Mesendoderm (in vitro differentiated cells): Measurements from ENCODE around the gene ASPG.

Experiments
- DNase-seq: peaks from one replicate; pipeline ENCODE4 v3.0.0; 2013
- H2AK5ac ChIP-seq: 2 replicates; pipeline ENCODE4 v1.6.1; 2013; ENCODE audit warnings: low read length, inconsistent platforms
- H2BK120ac ChIP-seq: 2 replicates; pipeline ENCODE4 v1.6.1; 2013; ENCODE audit warnings: low read depth, mild to moderate bottlenecking, low read length, moderate library complexity, mixed read lengths
- H2BK15ac ChIP-seq: replicated peaks from 2 replicates; pipeline ENCODE4 v1.6.1; 2013; ENCODE audit warnings: low read depth, mild to moderate bottlenecking, moderate library complexity
- H2BK5ac ChIP-seq: 2 replicates; pipeline ENCODE4 v1.6.1; 2013; ENCODE audit warnings: low read length, inconsistent platforms
- H3K18ac ChIP-seq: 2 replicates; pipeline ENCODE4 v1.6.1; 2013; ENCODE audit warnings: mild to moderate bottlenecking, low read length, mixed read lengths
- H3K23ac ChIP-seq: one replicate; pipeline ENCODE4 v1.6.1; 2013; ENCODE audit warnings: low read length
- H3K27ac ChIP-seq: 2 replicates; pipeline ENCODE4 v1.5.1; 2013; ENCODE audit warnings: low read depth, mild to moderate bottlenecking, inconsistent platforms, low read length, moderate library complexity
- H3K27me3 ChIP-seq: 2 replicates; pipeline ENCODE4 v1.6.1; 2013; ENCODE audit warnings: low read length, control low read depth, mild to moderate bottlenecking, inconsistent platforms; ENCODE audit not compliant: insufficient read depth, poor library complexity
- H3K36me3 ChIP-seq: 2 replicates; pipeline ENCODE4 v1.6.1; 2013; ENCODE audit warnings: low read length, inconsistent platforms; ENCODE audit not compliant: control insufficient read depth, insufficient read depth
- H3K4ac ChIP-seq: one replicate; pipeline ENCODE4 v1.6.1; 2013; ENCODE audit warnings: low read depth, mild to moderate bottlenecking, low read length, moderate library complexity
- H3K4me1 ChIP-seq: 2 replicates; pipeline ENCODE4 v1.6.1; 2013; ENCODE audit warnings: low read depth, low read length, inconsistent platforms; ENCODE audit not compliant: control insufficient read depth
- H3K4me2 ChIP-seq: 2 replicates; pipeline ENCODE4 v1.6.1; 2013; ENCODE audit warnings: low read length
- H3K4me3 ChIP-seq: 2 replicates; pipeline ENCODE4 v1.5.1; 2013; ENCODE audit warnings: mild to moderate bottlenecking, low read length
- H3K56ac ChIP-seq: one replicate; pipeline ENCODE4 v1.6.1; 2013; ENCODE audit warnings: low read length
- H3K79me1 ChIP-seq: 2 replicates; pipeline ENCODE4 v1.6.1; 2013; ENCODE audit warnings: low read length, inconsistent platforms
- H3K79me2 ChIP-seq: 2 replicates; pipeline ENCODE4 v1.6.1; 2013; ENCODE audit warnings: mild to moderate bottlenecking, low read length; ENCODE audit not compliant: control insufficient read depth, insufficient read depth
- H3K9ac ChIP-seq: 2 replicates; pipeline ENCODE4 v1.6.1; 2013; ENCODE audit warnings: low read length, inconsistent platforms
- H4K5ac ChIP-seq: one replicate; pipeline ENCODE4 v1.6.1; 2013; ENCODE audit warnings: low read length
- H4K8ac ChIP-seq: one replicate; pipeline ENCODE4 v1.6.1; 2013; ENCODE audit warnings: low read depth, mild to moderate bottlenecking, control low read depth, low read length, moderate library complexity
- WGBS: extraction: QIAGEN DNeasy Blood & Tissue Kit; methylation state at CpG from one replicate; pipeline ENCODE4 v1.1.7; 2013; ENCODE audit warnings: low lambda C conversion rate, missing lambda C conversion rate; ENCODE audit not compliant: insufficient coverage; ENCODE audit errors: extremely low coverage; 5-methylcytosine and 5-hydroxymethylcytosine counted together

Gene ASPG

DNA sequence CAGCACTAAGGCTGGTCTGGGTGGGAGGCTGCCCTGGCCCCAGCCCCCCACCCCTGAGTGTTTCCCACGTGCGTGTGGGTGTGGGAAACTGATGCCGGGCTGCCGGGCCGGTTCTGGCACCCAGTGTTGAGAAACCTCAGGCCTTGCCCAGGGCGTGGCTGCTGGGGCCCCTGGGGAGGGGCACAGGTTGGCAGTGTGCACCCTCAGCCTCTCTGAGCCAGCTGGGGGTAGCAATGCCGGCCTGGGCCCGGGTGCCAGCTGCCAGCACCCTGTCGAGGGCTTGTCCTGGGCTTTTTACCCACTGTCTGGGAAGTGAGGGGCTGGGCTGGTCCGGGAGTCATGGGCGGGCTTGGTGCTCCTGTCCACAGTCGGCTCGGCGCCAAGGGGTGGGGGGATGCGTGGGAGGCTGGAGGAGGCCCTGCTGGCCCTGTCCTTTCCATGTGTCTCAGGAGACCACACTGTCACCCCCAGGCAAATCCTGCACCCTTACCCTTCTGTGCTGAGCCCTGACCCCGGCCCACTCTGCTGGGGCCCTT is 15.7 kb downstream of the ASPG start:
- Histone ChIP-seq H3K9ac (no peak overlapping the region), H3K4ac (no peak overlapping the region), H3K18ac (no peak overlapping the region), H3K27me3 (no peaks in the 10 kb centered on the region), H2BK120ac (no peak overlapping the region), H3K4me3 (no peak overlapping the region), H2BK15ac (no peak overlapping the region), H3K23ac (no peak overlapping the region), H3K56ac (no peak overlapping the region), H4K5ac (no peak overlapping the region), H3K4me1 (no peaks in the 10 kb centered on the region), H2BK5ac (no peak overlapping the region), H2AK5ac (no peak overlapping the region), H3K36me3 (no peaks in the 10 kb centered on the region), H3K4me2 (no peak overlapping the region), H3K27ac (no peak overlapping the region), H3K79me2 (no peaks in the 10 kb centered on the region), H4K8ac (no peak overlapping the region), H3K79me1 (no peaks in the 10 kb centered on the region)
- no peak for DNase-seq
- WGBS = no CpG with 5 or more reads among the region's 16 CpGs

DNA sequence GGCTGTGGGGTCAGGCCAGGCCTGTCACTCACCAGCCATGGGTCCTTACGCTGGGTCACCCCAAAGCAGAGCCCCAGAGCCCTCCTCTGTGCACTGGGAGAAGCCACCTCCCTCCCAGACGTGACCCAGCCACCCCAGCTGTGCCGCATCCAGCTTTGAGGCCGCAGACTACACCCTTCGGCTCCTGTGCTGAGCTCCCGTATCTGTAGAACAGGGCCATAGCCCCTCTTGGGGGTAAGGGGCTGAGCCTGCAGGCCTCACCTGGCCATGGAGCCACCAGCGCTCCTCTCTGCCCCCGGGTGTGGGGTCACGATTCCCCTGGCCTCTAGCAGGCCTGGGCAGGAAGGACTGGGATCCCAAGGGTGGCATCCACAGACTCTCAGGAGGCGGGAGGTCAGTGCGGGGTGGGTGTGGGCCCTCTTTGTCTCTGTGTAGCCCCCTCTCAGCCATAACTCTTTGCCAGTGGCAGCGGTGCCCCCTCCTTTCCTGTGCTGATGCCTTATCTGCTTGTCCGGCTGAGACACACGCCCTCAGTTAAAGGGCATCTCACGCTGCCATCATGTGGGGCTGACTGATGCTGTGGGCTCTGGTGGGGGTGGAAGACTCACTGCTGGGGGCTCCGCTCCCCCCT is 16.3 kb downstream of the ASPG start:
- Histone ChIP-seq H3K27me3 (no peaks in the 10 kb centered on the region), H4K8ac (no peak overlapping the region), H2BK120ac (no peak overlapping the region), H2BK5ac (no peak overlapping the region), H3K23ac (no peak overlapping the region), H3K4ac (no peak overlapping the region), H3K4me1 (no peaks in the 10 kb centered on the region), H2AK5ac (no peak overlapping the region), H3K4me3 (no peak overlapping the region), H3K9ac (no peak overlapping the region), H3K36me3 (no peaks in the 10 kb centered on the region), H3K79me2 (no peaks in the 10 kb centered on the region), H3K79me1 (no peaks in the 10 kb centered on the region), H3K56ac (no peak overlapping the region), H3K27ac (no peak overlapping the region), H2BK15ac (no peak overlapping the region), H3K18ac (no peak overlapping the region), H3K4me2 (no peak overlapping the region), H4K5ac (no peak overlapping the region)
- WGBS = no CpG with 5 or more reads among the region's 16 CpGs
- no peak for DNase-seq

DNA sequence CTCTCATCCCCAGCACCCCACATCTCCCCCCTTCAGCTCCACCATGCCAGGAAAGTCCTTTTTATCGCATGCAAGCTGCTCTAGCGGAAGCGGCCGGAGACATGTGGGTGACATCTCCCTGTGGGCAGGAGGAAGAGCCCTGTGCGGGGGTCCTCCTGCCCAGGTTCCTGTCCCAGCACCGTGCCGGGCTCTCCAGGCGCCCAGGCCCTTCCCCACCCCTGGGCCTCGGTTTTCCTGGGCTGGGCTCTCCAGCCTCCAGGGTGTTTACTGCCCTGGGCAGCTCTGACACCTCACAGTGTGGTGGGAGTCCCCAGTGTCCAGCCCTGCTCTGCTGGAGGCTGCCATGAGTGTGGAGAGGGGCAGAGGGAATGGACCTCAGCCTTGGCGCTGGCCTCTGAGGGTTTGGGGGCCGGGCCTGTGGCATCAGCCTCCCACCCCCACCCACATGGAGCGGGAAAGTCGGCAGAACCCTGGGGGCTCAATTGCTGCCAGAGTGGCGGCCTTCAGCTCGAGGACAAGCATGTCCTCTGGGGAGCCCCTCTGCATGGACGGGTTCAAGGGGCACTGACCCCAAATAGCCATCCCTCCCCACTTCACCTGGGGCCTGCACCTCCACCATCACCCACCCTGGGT is 16.9 kb downstream of the ASPG start:
- Histone ChIP-seq H4K8ac (no peak overlapping the region), H3K4ac (no peak overlapping the region), H2BK5ac (no peak overlapping the region), H3K27me3 (no peaks in the 10 kb centered on the region), H3K79me2 (no peaks in the 10 kb centered on the region), H3K79me1 (no peaks in the 10 kb centered on the region), H4K5ac (no peak overlapping the region), H3K9ac (no peak overlapping the region), H3K36me3 (no peaks in the 10 kb centered on the region), H2AK5ac (no peak overlapping the region), H2BK15ac (no peak overlapping the region), H3K4me2 (no peak overlapping the region), H3K56ac (no peak overlapping the region), H3K23ac (no peak overlapping the region), H3K18ac (no peak overlapping the region), H2BK120ac (no peak overlapping the region), H3K27ac (no peak overlapping the region), H3K4me1 (no peaks in the 10 kb centered on the region), H3K4me3 (no peak overlapping the region)
- no peak for DNase-seq
- no CpG with 5 or more reads among the region's 16 CpGs for WGBS

DNA sequence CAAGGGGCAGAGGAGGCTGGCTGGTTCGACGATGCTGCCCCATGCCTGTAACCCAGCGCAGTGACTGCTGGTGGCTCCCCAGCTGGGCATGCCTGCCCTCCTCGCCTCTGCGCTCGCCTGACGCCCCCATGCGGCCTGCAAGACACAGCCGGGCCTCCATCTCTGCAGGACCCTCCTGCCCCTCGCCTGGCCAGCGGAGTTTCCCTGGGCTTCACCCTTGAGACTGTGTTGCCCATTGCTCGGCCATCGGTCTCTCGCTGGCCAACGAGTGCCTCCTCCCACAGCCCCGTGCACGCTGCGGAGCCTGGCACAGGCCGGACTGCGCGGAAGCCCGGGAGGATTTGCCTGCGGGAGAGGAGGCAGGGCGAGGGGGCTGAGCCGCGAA is 17.6 kb downstream of the ASPG start:
- H2BK120ac ChIP-seq = no peak overlapping the region
- no peak overlapping the region for H2AK5ac ChIP-seq
- no peaks in the 10 kb centered on the region for H3K79me2 ChIP-seq
- H3K36me3 ChIP-seq = no peaks in the 10 kb centered on the region
- no peak overlapping the region for H3K18ac ChIP-seq
- H3K4me3 ChIP-seq = no peak overlapping the region
- H3K79me1 ChIP-seq = no peaks in the 10 kb centered on the region
- no peak overlapping the region for H4K8ac ChIP-seq
- H3K4me1 ChIP-seq = no peaks in the 10 kb centered on the region
- H3K4ac ChIP-seq = no peak overlapping the region
- H3K23ac ChIP-seq = no peak overlapping the region
- no peak overlapping the region for H2BK15ac ChIP-seq
- no CpG with 5 or more reads among the region's 26 CpGs for WGBS
- H3K56ac ChIP-seq = no peak overlapping the region
- no peaks in the 10 kb centered on the region for H3K27me3 ChIP-seq
- no peak overlapping the region for H3K9ac ChIP-seq
- no peak overlapping the region for H3K4me2 ChIP-seq
- H3K27ac ChIP-seq = no peak overlapping the region
- no peak overlapping the region for H2BK5ac ChIP-seq
- no peak overlapping the region for H4K5ac ChIP-seq
- DNase-seq = no peak

DNA sequence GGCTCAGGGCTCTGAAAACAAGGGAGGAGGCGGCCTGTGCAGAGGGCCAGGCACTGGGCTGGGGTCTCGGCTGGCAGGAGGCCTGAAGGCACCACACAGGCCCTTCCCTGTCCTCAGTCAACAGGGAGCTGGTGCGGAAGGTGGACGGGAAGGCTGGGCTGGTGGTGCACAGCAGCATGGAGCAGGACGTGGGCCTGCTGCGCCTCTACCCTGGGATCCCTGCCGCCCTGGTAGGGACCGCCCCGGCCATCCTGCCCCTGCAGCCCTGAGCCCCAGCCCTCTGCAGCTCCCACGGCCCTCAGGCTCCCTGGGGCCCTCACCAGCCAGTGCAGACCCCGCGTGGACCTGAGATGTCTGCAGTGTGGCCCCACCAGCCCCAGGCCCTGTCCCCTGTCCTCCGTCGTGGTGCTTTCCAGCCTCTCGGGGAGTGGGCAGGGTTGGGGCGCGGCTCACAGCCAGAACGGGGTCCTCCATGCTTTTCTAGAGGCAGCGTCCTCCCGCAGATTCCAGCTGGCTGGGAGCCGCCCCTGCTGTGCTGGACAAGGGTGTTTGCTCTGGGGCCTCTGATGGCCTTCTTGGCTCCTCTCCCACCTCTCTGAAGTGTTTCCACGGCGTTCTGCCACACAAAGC is 18.1 kb downstream of the ASPG start:
- Histone ChIP-seq H3K18ac (no peak overlapping the region), H3K4me2 (no peak overlapping the region), H3K27ac (no peak overlapping the region), H3K23ac (no peak overlapping the region), H3K56ac (no peak overlapping the region), H4K5ac (no peak overlapping the region), H3K36me3 (no peaks in the 10 kb centered on the region), H2BK15ac (no peak overlapping the region), H2BK120ac (no peak overlapping the region), H3K9ac (no peak overlapping the region), H3K79me1 (no peaks in the 10 kb centered on the region), H3K27me3 (no peaks in the 10 kb centered on the region), H4K8ac (no peak overlapping the region), H3K4me3 (no peak overlapping the region), H2BK5ac (no peak overlapping the region), H3K4ac (no peak overlapping the region), H3K79me2 (no peaks in the 10 kb centered on the region), H3K4me1 (no peaks in the 10 kb centered on the region), H2AK5ac (no peak overlapping the region)
- no peak for DNase-seq
- no CpG with 5 or more reads among the region's 23 CpGs for WGBS
